ENCODE data around the gene OAS2.

The OAS2 gene

GRCh38 chr12:112979041-112979680 is 842 bp downstream of the OAS2 start:
- DNase-seq (ENCODE audit: low read depth in 1 of 2, low spot score in 1 of 2) = peak in 1 of 2 donors; percentile 25

- no peak for DNase-seq (ENCODE audit: low read depth in 1 of 2, low spot score in 1 of 2)
These were observed 2.3 kb downstream of the OAS2 start for GRCh38 chr12:112980491-112981158.

- no peak for DNase-seq (ENCODE audit: low read depth in 1 of 2, low spot score in 1 of 2)
These were observed 7.4 kb downstream of the OAS2 start for GRCh38 chr12:112985642-112986290.

- DNase-seq (ENCODE audit: low read depth in 1 of 2, low spot score in 1 of 2) = no peak
These were observed 8.0 kb downstream of the OAS2 start for GRCh38 chr12:112986291-112986800.

GRCh38 chr12:112987561-112987960 is 9.2 kb downstream of the OAS2 start:
- no peak for DNase-seq (ENCODE audit: low read depth in 1 of 2, low spot score in 1 of 2)

- peak in 1 of 2 donors; percentile 5 for DNase-seq (ENCODE audit: low read depth in 1 of 2, low spot score in 1 of 2)
These were observed 9.9 kb downstream of the OAS2 start for GRCh38 chr12:112988224-112988623.

- peak in 1 of 2 donors; percentile 7 for DNase-seq (ENCODE audit: low read depth in 1 of 2, low spot score in 1 of 2)
These were observed 10.6 kb downstream of the OAS2 start for GRCh38 chr12:112988823-112989385.

- DNase-seq (ENCODE audit: low read depth in 1 of 2, low spot score in 1 of 2) = no peak
These were observed 11.5 kb downstream of the OAS2 start for GRCh38 chr12:112989806-112990205.

- DNase-seq (ENCODE audit: low read depth in 1 of 2, low spot score in 1 of 2) = peak; percentile 29 to 38
These were observed 14.5 kb downstream of the OAS2 start for GRCh38 chr12:112992541-112993398.

- no peak for DNase-seq (ENCODE audit: low read depth in 1 of 2, low spot score in 1 of 2)
These were observed 16.7 kb downstream of the OAS2 start for GRCh38 chr12:112995008-112995407.

- no peak for DNase-seq (ENCODE audit: low read depth in 1 of 2, low spot score in 1 of 2)
These were observed 18.2 kb downstream of the OAS2 start for GRCh38 chr12:112996501-112996900.

- DNase-seq (ENCODE audit: low read depth in 1 of 2, low spot score in 1 of 2) = no peak
These were observed 19.2 kb downstream of the OAS2 start for GRCh38 chr12:112997506-112997905.

GRCh38 chr12:112998987-112999767 is 20.9 kb downstream of the OAS2 start:
- no peak for DNase-seq (ENCODE audit: low read depth in 1 of 2, low spot score in 1 of 2)

- DNase-seq (ENCODE audit: low read depth in 1 of 2, low spot score in 1 of 2) = no peak
These were observed 22.1 kb downstream of the OAS2 start for GRCh38 chr12:113000433-113000832.

GRCh38 chr12:113002155-113002554 is 23.8 kb downstream of the OAS2 start:
- DNase-seq (ENCODE audit: low read depth in 1 of 2, low spot score in 1 of 2) = no peak

GRCh38 chr12:113002676-113003075 is 24.4 kb downstream of the OAS2 start:
- DNase-seq (ENCODE audit: low read depth in 1 of 2, low spot score in 1 of 2) = no peak

GRCh38 chr12:113003636-113004035 is 25.3 kb downstream of the OAS2 start:
- DNase-seq (ENCODE audit: low read depth in 1 of 2, low spot score in 1 of 2) = no peak

GRCh38 chr12:113005762-113006161 is 27.4 kb downstream of the OAS2 start:
- DNase-seq (ENCODE audit: low read depth in 1 of 2, low spot score in 1 of 2) = no peak

- no peak for DNase-seq (ENCODE audit: low read depth in 1 of 2, low spot score in 1 of 2)
These were observed 27.9 kb downstream of the OAS2 start for GRCh38 chr12:113006206-113006605.

- no peak for DNase-seq (ENCODE audit: low read depth in 1 of 2, low spot score in 1 of 2)
These were observed 28.3 kb downstream of the OAS2 start for GRCh38 chr12:113006641-113007040.
